OCI-LY1 (cell line): ENCODE data around the gene ERO1A.
"Not testable (repeated sequence)": the region's sequence is repeated elsewhere in the genome, so short reads cannot be mapped to it uniquely, and the experiment has no call there.

Experiments
- EZH2 ChIP-seq: fragments of 200-600 bp; sonication (generic), shearing (Covaris generic); IDR thresholded peaks from 2 replicates; pipeline ENCODE4 v1.8.0; 2017; ENCODE audit warnings: borderline replicate concordance, mixed run types, mild to moderate bottlenecking, antibody characterized with exemption, low read length, moderate library complexity, mixed read lengths
- TF ChIP-seq, protein P1 (sequence below): fragments of 200-600 bp; sonication (generic), shearing (Covaris generic); IDR thresholded peaks from 2 replicates; pipeline ENCODE4 v1.5.1; 2017; ENCODE audit warnings: mild to moderate bottlenecking, antibody characterized with exemption, low read length, moderate library complexity, mixed read lengths

GRCh38 chr14:52729035-52729434 lies 33.7 kb upstream of the ERO1A start:
- TF ChIP-seq, protein P1, sequence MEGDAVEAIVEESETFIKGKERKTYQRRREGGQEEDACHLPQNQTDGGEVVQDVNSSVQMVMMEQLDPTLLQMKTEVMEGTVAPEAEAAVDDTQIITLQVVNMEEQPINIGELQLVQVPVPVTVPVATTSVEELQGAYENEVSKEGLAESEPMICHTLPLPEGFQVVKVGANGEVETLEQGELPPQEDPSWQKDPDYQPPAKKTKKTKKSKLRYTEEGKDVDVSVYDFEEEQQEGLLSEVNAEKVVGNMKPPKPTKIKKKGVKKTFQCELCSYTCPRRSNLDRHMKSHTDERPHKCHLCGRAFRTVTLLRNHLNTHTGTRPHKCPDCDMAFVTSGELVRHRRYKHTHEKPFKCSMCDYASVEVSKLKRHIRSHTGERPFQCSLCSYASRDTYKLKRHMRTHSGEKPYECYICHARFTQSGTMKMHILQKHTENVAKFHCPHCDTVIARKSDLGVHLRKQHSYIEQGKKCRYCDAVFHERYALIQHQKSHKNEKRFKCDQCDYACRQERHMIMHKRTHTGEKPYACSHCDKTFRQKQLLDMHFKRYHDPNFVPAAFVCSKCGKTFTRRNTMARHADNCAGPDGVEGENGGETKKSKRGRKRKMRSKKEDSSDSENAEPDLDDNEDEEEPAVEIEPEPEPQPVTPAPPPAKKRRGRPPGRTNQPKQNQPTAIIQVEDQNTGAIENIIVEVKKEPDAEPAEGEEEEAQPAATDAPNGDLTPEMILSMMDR: not testable (repeated sequence)
- not testable (repeated sequence) for TF ChIP-seq EZH2
